Mammary epithelial cell (primary cell): ENCODE measurements around the gene SNRPB.

ENCODE experiments used
- EZH2 ChIP-seq: IDR thresholded peaks from 2 replicates; pipeline ENCODE4 v1.6.1; 2012; ENCODE audit warnings: low read length, inconsistent platforms, borderline replicate concordance
- TF ChIP-seq, protein P1 (sequence below), 2 donors: IDR thresholded peaks in 1 of 2; conservative IDR thresholded peaks in 1 of 2; 2 replicates each; pipeline ENCODE4 v1.5.1; 2011 to 2012; ENCODE audit warnings: inconsistent platforms in 2 of 2, low read length in 2 of 2, mild to moderate bottlenecking in 2 of 2, control low read depth in 1 of 2, low read depth in 1 of 2; ENCODE audit not compliant: insufficient read depth in 1 of 2; ENCODE audit errors: extremely low read depth in 1 of 2

DNA sequence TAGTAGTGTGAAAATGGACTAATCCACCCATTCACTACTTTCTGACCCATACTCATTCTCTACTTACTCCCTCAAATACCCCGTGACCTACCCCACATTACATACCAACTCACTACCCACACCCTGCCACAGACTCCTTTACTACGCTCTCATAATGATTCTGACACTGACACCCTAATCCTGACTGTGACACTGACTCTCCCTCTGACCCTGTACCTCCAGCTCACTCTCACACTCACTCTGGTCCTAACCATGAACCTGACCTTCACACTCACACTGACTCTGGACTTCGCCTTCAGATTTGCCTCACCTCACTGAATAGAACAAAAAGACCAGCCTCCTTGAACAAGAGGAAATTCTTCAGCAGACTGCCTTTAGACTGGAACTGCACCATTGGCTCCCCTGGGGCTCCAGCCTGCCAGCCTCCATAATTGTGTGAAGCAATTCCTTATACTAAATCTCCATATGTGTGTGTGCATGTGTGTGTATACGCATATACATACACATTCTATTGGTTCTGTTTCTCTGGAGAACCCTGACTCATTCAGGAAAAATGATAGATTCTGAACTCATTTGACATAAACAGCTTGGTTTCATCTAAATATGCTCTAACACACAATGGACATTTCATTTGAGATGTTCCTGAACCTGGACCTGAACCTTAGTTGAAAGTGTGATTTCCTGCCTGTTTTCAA lies 48.7 kb upstream of the SNRPB start:
- TF ChIP-seq, protein P1, sequence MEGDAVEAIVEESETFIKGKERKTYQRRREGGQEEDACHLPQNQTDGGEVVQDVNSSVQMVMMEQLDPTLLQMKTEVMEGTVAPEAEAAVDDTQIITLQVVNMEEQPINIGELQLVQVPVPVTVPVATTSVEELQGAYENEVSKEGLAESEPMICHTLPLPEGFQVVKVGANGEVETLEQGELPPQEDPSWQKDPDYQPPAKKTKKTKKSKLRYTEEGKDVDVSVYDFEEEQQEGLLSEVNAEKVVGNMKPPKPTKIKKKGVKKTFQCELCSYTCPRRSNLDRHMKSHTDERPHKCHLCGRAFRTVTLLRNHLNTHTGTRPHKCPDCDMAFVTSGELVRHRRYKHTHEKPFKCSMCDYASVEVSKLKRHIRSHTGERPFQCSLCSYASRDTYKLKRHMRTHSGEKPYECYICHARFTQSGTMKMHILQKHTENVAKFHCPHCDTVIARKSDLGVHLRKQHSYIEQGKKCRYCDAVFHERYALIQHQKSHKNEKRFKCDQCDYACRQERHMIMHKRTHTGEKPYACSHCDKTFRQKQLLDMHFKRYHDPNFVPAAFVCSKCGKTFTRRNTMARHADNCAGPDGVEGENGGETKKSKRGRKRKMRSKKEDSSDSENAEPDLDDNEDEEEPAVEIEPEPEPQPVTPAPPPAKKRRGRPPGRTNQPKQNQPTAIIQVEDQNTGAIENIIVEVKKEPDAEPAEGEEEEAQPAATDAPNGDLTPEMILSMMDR (conservative IDR thresholded peaks at IDR 0.05 in 1 of 2, IDR thresholded peaks at IDR 0.05 in 1 of 2; ENCODE audit: extremely low read depth in 1 of 2, insufficient read depth in 1 of 2, low read depth in 1 of 2, low read length in 2 of 2): no peak
- no peak for TF ChIP-seq EZH2
